ENCODE measurements around the gene PCTP. TPM values are rescaled to one million over a fixed set of nuclear protein-coding genes. Genes with fewer than 3 reads are reported as not detected.
A peak's percentile ranks its signal among the peaks of the same experiment; 100 is the strongest.

Gene PCTP
- polyA plus RNA-seq, 1 of the 3 experiments (the other 2 are of a cell fraction) = 20.8 TPM

GRCh38 chr17:55706808-55707773 lies 43.8 kb upstream of the PCTP start:
- Histone ChIP-seq H3K27me3 (ENCODE audit: insufficient read depth) (peaks cover 7% of the 10 kb centered on the region; the same call in 1 of the 2 replicates), H3K9me3 (no peaks in the 10 kb centered on the region), H3F3A (replicated peaks; ENCODE audit: insufficient read depth) (no peaks in the 10 kb centered on the region), H3K27ac (ENCODE audit: low read depth in 2 of 2, low read length in 1 of 2) (peak overlapping the region in 1 of 2 experiments; percentile 82; a peak in 2 of 4 replicates), H3K4me3 (ENCODE audit: low read depth in 2 of 2, low read length in 1 of 2) (no peak overlapping the region), H3K4me1 (ENCODE audit: control insufficient read depth in 1 of 2, insufficient read depth in 2 of 2, low read depth in 1 of 2, low read length in 1 of 2) (peaks cover 0 to 18% of the 10 kb centered on the region in 2 experiments; a peak in 2 of 4 replicates), H2AFZ (ENCODE audit: low read depth) (no peak overlapping the region), H3K36me3 (replicated peaks in 1 of 2; ENCODE audit: control insufficient read depth in 1 of 2, insufficient read depth in 2 of 2, low read length in 1 of 2) (no peaks in the 10 kb centered on the region), H4K20me1 (ENCODE audit: insufficient read depth) (no peaks in the 10 kb centered on the region), H3K9ac (no peak overlapping the region), H3K79me2 (ENCODE audit: insufficient read depth) (no peaks in the 10 kb centered on the region), H3K4me2 (no peak overlapping the region), H3K9me2 (no peaks in the 10 kb centered on the region)
- WGBS (ENCODE audit: low lambda C conversion rate) = 51% methylated on average over 11 of the region's 11 CpGs
- ChIA-PET POLR2A (interaction anchor here (1.3 to 1.5 kb wide), 2 partner anchors 11 to 13 kb away, joined by 3 to 5 read pairs; no protein-coding TSS in a partner anchor), CTCF (interaction anchor here (0.8 to 4.6 kb wide), 8 partner anchors 12 to 180 kb away, joined by 3 to 42 read pairs (median 8); no protein-coding TSS in a partner anchor)
- DNase-seq = peak; percentile 49
- no peak for TF ChIP-seq EZH2phosphoT487 (IDR thresholded peaks at IDR 0.05; ENCODE audit: borderline replicate concordance, low read depth)
- no peak for TF ChIP-seq NRF1 (IDR thresholded peaks at IDR 0.05; ENCODE audit: low read depth, low read length)
- no peak for TF ChIP-seq MXI1 (IDR thresholded peaks at IDR 0.05; ENCODE audit: low read depth, low read length)
- TF ChIP-seq POLR2AphosphoS5 (IDR thresholded peaks at IDR 0.05; ENCODE audit: low read depth, low read length) = no peak
- peak; percentile 97 for TF ChIP-seq GATA2 (CRISPR knock-in tag; IDR thresholded peaks at IDR 0.05)
- TF ChIP-seq, protein P1, sequence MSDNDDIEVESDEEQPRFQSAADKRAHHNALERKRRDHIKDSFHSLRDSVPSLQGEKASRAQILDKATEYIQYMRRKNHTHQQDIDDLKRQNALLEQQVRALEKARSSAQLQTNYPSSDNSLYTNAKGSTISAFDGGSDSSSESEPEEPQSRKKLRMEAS (IDR thresholded peaks at IDR 0.05; ENCODE audit: low read depth) = no peak
- TF ChIP-seq, protein P2, sequence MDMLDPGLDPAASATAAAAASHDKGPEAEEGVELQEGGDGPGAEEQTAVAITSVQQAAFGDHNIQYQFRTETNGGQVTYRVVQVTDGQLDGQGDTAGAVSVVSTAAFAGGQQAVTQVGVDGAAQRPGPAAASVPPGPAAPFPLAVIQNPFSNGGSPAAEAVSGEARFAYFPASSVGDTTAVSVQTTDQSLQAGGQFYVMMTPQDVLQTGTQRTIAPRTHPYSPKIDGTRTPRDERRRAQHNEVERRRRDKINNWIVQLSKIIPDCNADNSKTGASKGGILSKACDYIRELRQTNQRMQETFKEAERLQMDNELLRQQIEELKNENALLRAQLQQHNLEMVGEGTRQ (IDR thresholded peaks at IDR 0.05; ENCODE audit: borderline replicate concordance, low read depth, low read length) = no peak
- TF ChIP-seq RAD21 (IDR thresholded peaks at IDR 0.05; ENCODE audit: low read length) = peak; percentile 16; the same call in 1 of the 2 replicates
- TF ChIP-seq RFX5 (IDR thresholded peaks at IDR 0.05; ENCODE audit: low read length) = no peak
- peak; percentile 66 for TF ChIP-seq RCOR1 (IDR thresholded peaks at IDR 0.05; ENCODE audit: low read length)
- peak; percentile 53 for TF ChIP-seq CHD2 (IDR thresholded peaks at IDR 0.05; ENCODE audit: low read length, partially characterized antibody)
- peak; percentile 65; the same call in 1 of the 2 replicates for TF ChIP-seq FOXJ3 (CRISPR knock-in tag; IDR thresholded peaks at IDR 0.05)
- no peak for TF ChIP-seq JUND (IDR thresholded peaks at IDR 0.05)
- TF ChIP-seq NFIC (IDR thresholded peaks at IDR 0.05; ENCODE audit: borderline replicate concordance) = no peak
- TF ChIP-seq, protein P3, sequence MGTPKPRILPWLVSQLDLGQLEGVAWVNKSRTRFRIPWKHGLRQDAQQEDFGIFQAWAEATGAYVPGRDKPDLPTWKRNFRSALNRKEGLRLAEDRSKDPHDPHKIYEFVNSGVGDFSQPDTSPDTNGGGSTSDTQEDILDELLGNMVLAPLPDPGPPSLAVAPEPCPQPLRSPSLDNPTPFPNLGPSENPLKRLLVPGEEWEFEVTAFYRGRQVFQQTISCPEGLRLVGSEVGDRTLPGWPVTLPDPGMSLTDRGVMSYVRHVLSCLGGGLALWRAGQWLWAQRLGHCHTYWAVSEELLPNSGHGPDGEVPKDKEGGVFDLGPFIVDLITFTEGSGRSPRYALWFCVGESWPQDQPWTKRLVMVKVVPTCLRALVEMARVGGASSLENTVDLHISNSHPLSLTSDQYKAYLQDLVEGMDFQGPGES (IDR thresholded peaks at IDR 0.05; ENCODE audit: low read depth, low read length) = no peak
- TF ChIP-seq SMC3 (IDR thresholded peaks at IDR 0.05; ENCODE audit: low read depth, low read length) = 0 out of 2 replicates have a peak, but pooled peaks have one; percentile 11
- TF ChIP-seq FOXM1 (IDR thresholded peaks at IDR 0.05; ENCODE audit: low read depth) = no peak
- TF ChIP-seq, protein P4, sequence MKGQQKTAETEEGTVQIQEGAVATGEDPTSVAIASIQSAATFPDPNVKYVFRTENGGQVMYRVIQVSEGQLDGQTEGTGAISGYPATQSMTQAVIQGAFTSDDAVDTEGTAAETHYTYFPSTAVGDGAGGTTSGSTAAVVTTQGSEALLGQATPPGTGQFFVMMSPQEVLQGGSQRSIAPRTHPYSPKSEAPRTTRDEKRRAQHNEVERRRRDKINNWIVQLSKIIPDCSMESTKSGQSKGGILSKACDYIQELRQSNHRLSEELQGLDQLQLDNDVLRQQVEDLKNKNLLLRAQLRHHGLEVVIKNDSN (IDR thresholded peaks at IDR 0.05; ENCODE audit: borderline replicate concordance, low read depth) = no peak
- TF ChIP-seq SIN3A (IDR thresholded peaks at IDR 0.05; ENCODE audit: borderline replicate concordance, low read depth, low read length) = no peak
- TF ChIP-seq FOSL2 (IDR thresholded peaks at IDR 0.05; ENCODE audit: borderline replicate concordance, low read depth) = no peak
- no peak for TF ChIP-seq MEF2A (IDR thresholded peaks at IDR 0.05; ENCODE audit: borderline replicate concordance, low read depth)
- TF ChIP-seq, protein P5, sequence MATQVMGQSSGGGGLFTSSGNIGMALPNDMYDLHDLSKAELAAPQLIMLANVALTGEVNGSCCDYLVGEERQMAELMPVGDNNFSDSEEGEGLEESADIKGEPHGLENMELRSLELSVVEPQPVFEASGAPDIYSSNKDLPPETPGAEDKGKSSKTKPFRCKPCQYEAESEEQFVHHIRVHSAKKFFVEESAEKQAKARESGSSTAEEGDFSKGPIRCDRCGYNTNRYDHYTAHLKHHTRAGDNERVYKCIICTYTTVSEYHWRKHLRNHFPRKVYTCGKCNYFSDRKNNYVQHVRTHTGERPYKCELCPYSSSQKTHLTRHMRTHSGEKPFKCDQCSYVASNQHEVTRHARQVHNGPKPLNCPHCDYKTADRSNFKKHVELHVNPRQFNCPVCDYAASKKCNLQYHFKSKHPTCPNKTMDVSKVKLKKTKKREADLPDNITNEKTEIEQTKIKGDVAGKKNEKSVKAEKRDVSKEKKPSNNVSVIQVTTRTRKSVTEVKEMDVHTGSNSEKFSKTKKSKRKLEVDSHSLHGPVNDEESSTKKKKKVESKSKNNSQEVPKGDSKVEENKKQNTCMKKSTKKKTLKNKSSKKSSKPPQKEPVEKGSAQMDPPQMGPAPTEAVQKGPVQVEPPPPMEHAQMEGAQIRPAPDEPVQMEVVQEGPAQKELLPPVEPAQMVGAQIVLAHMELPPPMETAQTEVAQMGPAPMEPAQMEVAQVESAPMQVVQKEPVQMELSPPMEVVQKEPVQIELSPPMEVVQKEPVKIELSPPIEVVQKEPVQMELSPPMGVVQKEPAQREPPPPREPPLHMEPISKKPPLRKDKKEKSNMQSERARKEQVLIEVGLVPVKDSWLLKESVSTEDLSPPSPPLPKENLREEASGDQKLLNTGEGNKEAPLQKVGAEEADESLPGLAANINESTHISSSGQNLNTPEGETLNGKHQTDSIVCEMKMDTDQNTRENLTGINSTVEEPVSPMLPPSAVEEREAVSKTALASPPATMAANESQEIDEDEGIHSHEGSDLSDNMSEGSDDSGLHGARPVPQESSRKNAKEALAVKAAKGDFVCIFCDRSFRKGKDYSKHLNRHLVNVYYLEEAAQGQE (IDR thresholded peaks at IDR 0.05; ENCODE audit: low read depth, low read length) = no peak
- peak in 1 of 2 experiments; percentile 74; a peak in 1 of 4 replicates for TF ChIP-seq EP300 (IDR thresholded peaks at IDR 0.05; ENCODE audit: borderline replicate concordance in 1 of 2, low read depth in 1 of 2, low read length in 1 of 2)
